Effector memory CD4-positive, alpha-beta T cell (primary cell): ENCODE measurements around the gene SLC16A4.

Source experiments
- DNase-seq, 3 donors: peaks; one replicate each; pipeline ENCODE4 v3.0.0-alpha.2; 2020
- H3K27ac ChIP-seq: 2 replicates; pipeline ENCODE4 v1.7.0; 2013; ENCODE audit warnings: mild to moderate bottlenecking, low read length, moderate library complexity; ENCODE audit not compliant: insufficient read depth, poor library complexity, severe bottlenecking
- H3K27me3 ChIP-seq: replicated peaks from 2 replicates; pipeline ENCODE4 v1.7.0; 2013; ENCODE audit warnings: mild to moderate bottlenecking, low read length; ENCODE audit not compliant: insufficient read depth, control insufficient read depth, poor library complexity, severe bottlenecking
- H3K36me3 ChIP-seq: 2 replicates; pipeline ENCODE4 v1.7.0; 2013; ENCODE audit warnings: mild to moderate bottlenecking, low read length, moderate library complexity; ENCODE audit not compliant: control insufficient read depth, insufficient read depth
- H3K4me1 ChIP-seq: 2 replicates; pipeline ENCODE4 v1.7.0; 2013; ENCODE audit warnings: low read length, mild to moderate bottlenecking; ENCODE audit not compliant: control insufficient read depth, insufficient read depth, poor library complexity, severe bottlenecking
- H3K4me3 ChIP-seq: 2 replicates; pipeline ENCODE4 v1.7.0; 2013; ENCODE audit warnings: low read length, low read depth, mild to moderate bottlenecking; ENCODE audit not compliant: insufficient read depth, poor library complexity, severe bottlenecking
- H3K9me3 ChIP-seq: 2 replicates; pipeline ENCODE4 v1.7.0; 2013; ENCODE audit warnings: mild to moderate bottlenecking, low read length, moderate library complexity; ENCODE audit not compliant: control insufficient read depth

The SLC16A4 gene

GRCh38 chr1:110370827-110371226 lies 20.0 kb downstream of the SLC16A4 start:
- Histone ChIP-seq H3K36me3 (peaks cover 7% of the 10 kb centered on the region), H3K27me3 (no peaks in the 10 kb centered on the region), H3K4me3 (no peak overlapping the region), H3K9me3 (no peaks in the 10 kb centered on the region), H3K4me1 (peaks cover 3% of the 10 kb centered on the region), H3K27ac (no peak overlapping the region)
- DNase-seq, result no peak

GRCh38 chr1:110364221-110364620 lies 26.6 kb downstream of the SLC16A4 start:
- no peak overlapping the region for H3K27ac ChIP-seq
- no peak overlapping the region for H3K4me3 ChIP-seq
- H3K36me3 ChIP-seq, result peaks cover 6% of the 10 kb centered on the region
- H3K4me1 ChIP-seq, result no peaks in the 10 kb centered on the region
- no peak for DNase-seq
- no peaks in the 10 kb centered on the region for H3K9me3 ChIP-seq
- no peaks in the 10 kb centered on the region for H3K27me3 ChIP-seq

- no peaks in the 10 kb centered on the region for H3K27me3 ChIP-seq
- no peak overlapping the region for H3K27ac ChIP-seq
- H3K4me3 ChIP-seq, result no peak overlapping the region
- no peak for DNase-seq
- H3K36me3 ChIP-seq, result peaks cover 8% of the 10 kb centered on the region
- H3K4me1 ChIP-seq, result no peaks in the 10 kb centered on the region
- H3K9me3 ChIP-seq, result no peaks in the 10 kb centered on the region
These were observed 29.0 kb downstream of the SLC16A4 start for GRCh38 chr1:110361856-110362255.

- Histone ChIP-seq H3K4me1 (no peaks in the 10 kb centered on the region), H3K27ac (no peak overlapping the region), H3K4me3 (no peak overlapping the region), H3K36me3 (peaks cover 17% of the 10 kb centered on the region), H3K27me3 (no peaks in the 10 kb centered on the region), H3K9me3 (no peaks in the 10 kb centered on the region)
- no peak for DNase-seq
These were observed 30.4 kb downstream of the SLC16A4 start for GRCh38 chr1:110360431-110360830.

- no peaks in the 10 kb centered on the region for H3K9me3 ChIP-seq
- peaks cover 2% of the 10 kb centered on the region for H3K4me1 ChIP-seq
- H3K36me3 ChIP-seq, result peaks cover 14% of the 10 kb centered on the region
- DNase-seq, result no peak
- H3K27me3 ChIP-seq, result no peaks in the 10 kb centered on the region
- no peak overlapping the region for H3K27ac ChIP-seq
- H3K4me3 ChIP-seq, result no peak overlapping the region
These were observed 34.4 kb downstream of the SLC16A4 start for GRCh38 chr1:110356379-110356778.

DNA sequence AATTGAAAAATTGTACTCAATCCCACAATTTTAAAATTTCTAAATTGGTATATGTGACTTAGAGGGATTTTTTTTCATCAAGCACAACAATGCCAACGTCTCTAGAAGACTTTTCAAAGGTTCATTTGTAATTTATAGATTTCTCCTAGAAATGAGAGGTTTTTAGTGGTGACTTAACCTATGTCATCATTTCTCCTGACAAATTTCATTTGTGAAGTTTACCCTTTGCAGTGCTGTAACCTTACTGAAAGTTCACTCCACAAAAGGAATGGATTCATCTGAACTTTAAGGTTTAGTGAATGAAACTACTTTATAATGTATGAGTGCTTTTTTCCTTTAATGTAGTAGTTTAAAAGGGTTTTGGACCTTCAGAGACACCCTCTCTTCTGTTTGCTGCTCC lies 35.5 kb downstream of the SLC16A4 start:
- H3K27me3 ChIP-seq, result no peaks in the 10 kb centered on the region
- H3K4me1 ChIP-seq, result peaks cover 2% of the 10 kb centered on the region
- H3K4me3 ChIP-seq, result no peak overlapping the region
- H3K9me3 ChIP-seq, result no peaks in the 10 kb centered on the region
- no peak overlapping the region for H3K27ac ChIP-seq
- DNase-seq, result no peak
- peaks cover 14% of the 10 kb centered on the region for H3K36me3 ChIP-seq

GRCh38 chr1:110350360-110350759 lies 40.5 kb downstream of the SLC16A4 start:
- DNase-seq, result no peak
- Histone ChIP-seq H3K9me3 (no peaks in the 10 kb centered on the region), H3K4me1 (peaks cover 11% of the 10 kb centered on the region), H3K27ac (no peak overlapping the region), H3K4me3 (no peak overlapping the region), H3K36me3 (peaks cover 16% of the 10 kb centered on the region), H3K27me3 (no peaks in the 10 kb centered on the region)

DNA sequence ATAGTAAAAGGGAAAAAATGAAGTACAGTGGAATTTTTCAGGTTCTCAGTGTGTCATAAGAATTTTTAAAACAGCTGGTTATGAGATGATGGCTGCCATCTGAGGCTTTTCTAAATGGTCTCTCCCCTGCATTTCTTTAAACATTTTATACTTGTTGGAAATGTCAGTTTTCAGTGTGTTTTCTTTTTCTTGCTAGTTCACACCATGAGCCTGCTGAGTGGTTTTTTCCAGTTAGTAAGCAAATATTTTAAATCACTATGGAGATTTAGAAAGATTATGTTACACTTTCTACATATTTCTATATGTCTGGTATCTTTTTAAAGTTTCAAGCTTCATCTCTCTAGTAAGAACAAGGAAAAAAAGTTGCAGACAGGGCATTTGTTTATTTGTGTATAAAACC lies 42.1 kb downstream of the SLC16A4 start:
- Histone ChIP-seq H3K36me3 (peaks cover 15% of the 10 kb centered on the region), H3K27ac (no peak overlapping the region), H3K27me3 (no peaks in the 10 kb centered on the region), H3K4me3 (no peak overlapping the region), H3K9me3 (no peaks in the 10 kb centered on the region), H3K4me1 (peaks cover 19% of the 10 kb centered on the region)
- DNase-seq, result no peak

DNA sequence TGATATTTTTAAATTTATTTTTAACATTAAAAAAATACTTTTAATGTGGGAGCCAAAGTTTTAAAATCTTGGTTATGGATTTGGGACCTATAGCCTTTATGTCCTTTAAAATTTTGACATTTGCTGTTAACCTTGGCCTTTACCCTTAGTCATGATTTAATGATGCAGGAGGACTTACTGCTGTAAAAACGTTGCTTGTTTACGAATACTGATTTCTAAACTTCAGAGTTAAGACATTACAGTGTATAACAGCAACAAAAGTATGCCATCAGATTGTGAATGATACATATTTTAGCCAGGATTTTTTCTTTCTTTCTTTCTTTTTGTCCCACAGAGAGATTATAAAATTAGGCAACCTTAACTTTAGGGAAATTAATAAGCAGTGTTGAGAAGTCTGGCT lies 42.8 kb downstream of the SLC16A4 start:
- peaks cover 22% of the 10 kb centered on the region for H3K4me1 ChIP-seq
- no peaks in the 10 kb centered on the region for H3K9me3 ChIP-seq
- DNase-seq, result no peak
- no peak overlapping the region for H3K27ac ChIP-seq
- peaks cover 15% of the 10 kb centered on the region for H3K36me3 ChIP-seq
- no peak overlapping the region for H3K4me3 ChIP-seq
- H3K27me3 ChIP-seq, result no peaks in the 10 kb centered on the region

- DNase-seq, result no peak
- H3K4me1 ChIP-seq, result peaks cover 22% of the 10 kb centered on the region
- H3K4me3 ChIP-seq, result no peak overlapping the region
- no peaks in the 10 kb centered on the region for H3K27me3 ChIP-seq
- H3K9me3 ChIP-seq, result no peaks in the 10 kb centered on the region
- no peak overlapping the region for H3K27ac ChIP-seq
- H3K36me3 ChIP-seq, result peaks cover 15% of the 10 kb centered on the region
These were observed 43.5 kb downstream of the SLC16A4 start for GRCh38 chr1:110347182-110347893.
